Stimulated activated CD4-positive, alpha-beta T cell treated with anti-CD3 and anti-CD28 coated beads, Interleukin-1b, Interleukin-23, amount 100 ng/mL, for 48 hours (primary cell): Measurements from ENCODE around the gene ARNT2.
"Not testable (repeated sequence)": the region's sequence is repeated elsewhere in the genome, so short reads cannot be mapped to it uniquely, and the experiment has no call there.

Experiments used
- DNase-seq: peaks from one replicate; pipeline ENCODE4 v3.0.0-alpha.2; 2020

ARNT2 gene

DNA sequence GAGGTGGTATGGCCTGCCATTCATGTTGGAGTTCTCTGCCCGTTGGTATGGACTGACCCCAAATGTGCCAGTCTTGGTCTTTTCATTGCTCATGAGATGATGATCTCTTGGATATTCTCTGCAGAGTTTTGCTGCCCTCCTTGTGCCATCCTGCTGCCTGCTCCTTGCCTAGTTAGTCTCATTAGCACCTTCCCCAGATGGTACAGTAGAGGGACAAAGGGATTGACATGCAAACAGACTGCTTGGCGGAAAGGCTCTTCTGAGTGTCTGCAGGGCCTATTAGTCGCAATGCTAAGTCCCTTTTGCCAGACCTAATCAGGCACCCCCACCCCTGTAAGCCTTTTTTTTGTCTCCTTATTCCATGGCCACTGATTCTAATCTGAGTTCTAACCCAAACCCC lies 90.6 kb downstream of the ARNT2 start:
- DNase-seq: no peak

DNA sequence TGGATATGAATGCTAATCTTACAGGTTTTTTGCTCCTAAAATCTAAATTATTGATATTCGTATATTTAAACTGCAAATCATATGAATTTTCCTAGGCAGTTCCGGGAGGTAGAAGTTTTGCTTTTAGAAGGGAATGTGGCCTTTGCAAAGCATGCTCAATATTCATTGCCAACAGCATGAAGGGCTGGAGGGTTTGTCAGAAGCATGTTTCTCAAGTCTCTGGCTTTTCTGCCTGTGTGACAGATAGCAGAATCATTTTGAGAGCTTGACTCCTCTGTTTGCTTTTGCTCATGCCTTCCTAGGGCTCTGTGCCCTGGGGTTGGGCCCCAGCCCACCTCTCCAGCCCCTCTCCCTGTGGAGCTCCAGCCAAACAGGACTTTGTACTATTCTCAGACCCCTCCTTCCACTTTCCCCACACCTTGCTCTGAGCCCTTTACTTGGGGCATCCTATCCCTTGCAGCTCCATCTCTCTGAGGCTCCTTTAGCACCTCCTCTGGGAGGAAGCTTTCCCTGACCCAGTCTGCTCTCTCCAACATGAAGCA lies 91.3 kb downstream of the ARNT2 start:
- DNase-seq: no peak

DNA sequence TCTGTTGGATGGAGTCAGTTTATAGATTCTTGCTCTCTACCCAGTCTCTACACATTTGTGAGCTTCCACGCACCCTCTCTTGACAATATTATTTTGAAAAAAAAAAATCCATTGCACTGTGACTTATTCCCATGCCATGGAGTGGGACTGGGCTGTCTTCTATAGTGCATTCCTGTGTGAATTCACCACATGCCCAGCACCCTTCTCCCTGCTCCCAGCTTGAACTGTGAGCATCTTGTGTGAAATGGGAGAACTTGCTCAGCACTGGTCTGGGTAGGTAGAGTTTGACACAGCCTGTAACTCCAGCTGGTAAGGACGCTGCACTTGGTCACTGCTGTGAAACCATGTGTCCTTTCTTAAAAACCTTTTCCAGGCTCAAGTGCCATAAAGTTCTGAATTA lies 91.9 kb downstream of the ARNT2 start:
- DNase-seq: no peak

DNA sequence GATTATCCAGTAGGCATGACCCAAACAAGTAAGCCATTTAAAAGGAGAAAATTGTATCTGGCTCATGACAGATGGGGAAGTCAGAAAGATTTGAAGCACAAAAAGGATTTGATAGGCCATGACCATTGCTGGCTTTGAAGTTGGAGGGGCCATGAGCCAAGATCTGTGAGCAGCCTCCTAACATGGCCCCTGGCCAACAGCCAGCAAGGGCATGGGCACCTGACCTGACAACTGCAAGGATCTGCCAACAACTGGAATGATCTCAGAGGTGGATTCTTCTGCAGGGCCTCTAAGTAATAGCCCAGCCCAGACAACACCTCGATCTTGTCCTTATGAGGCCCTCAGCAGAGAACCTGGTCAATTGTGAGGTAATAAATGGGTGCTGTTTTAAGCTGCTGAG lies 93.0 kb downstream of the ARNT2 start:
- no peak for DNase-seq

DNA sequence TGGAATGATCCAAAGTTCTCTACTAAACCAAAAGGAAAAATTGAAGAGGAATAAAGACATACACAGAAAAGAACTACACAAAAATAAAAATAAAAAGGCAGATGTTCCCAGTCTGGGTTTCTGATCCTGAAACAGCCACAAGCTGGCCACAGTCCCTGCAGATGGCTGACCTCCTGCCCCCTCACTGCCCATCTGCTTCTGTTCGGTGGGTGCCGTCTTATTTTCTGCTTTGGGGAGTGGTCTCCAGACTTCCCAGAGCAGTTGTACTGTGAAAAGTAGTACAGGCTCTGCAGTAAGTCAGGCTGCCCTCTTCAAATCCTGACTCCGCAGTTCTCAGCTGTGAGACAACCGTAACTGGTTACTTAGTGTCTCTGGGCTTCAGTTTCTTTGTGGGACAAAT lies 94.5 kb downstream of the ARNT2 start:
- no peak for DNase-seq

DNA sequence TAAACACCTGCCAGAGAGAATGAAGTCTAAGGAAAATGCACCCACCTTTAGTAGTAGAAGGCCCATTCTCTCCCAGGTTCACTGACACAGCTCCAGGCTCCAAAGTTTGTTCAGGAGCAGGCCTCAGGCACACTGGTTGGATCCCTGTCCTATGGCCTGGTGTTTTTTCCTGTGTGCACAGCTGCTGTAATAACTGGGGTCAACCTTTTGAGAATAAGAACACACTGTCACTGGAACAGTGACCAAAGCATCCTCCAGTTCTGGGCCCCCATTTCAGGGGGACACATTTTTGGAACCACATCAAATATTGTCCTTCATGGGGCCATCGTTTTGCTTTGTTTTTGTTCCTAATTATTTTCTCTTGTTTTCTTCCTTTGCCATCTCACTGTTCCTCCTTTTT lies 95.8 kb downstream of the ARNT2 start:
- no peak for DNase-seq

DNA sequence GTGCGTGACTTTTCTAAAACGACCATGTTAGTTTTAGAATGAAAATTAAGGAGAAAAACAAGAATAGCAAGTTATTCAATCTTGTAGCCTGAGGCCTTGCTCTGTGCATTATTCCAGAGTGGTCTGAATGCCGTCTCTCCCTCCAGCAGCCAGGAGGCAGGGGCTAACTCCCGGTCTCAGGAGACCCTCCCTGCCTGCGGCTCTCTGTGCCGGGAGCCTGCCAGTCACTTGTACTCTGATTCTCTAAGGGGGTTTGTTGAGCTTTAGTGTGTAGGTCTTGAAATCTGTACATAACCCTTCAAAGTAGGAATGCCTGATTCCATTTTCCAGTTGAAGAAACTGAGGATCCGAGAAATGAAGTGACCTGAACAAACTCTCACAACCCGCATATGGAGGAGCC lies 97.3 kb downstream of the ARNT2 start:
- no peak for DNase-seq

DNA sequence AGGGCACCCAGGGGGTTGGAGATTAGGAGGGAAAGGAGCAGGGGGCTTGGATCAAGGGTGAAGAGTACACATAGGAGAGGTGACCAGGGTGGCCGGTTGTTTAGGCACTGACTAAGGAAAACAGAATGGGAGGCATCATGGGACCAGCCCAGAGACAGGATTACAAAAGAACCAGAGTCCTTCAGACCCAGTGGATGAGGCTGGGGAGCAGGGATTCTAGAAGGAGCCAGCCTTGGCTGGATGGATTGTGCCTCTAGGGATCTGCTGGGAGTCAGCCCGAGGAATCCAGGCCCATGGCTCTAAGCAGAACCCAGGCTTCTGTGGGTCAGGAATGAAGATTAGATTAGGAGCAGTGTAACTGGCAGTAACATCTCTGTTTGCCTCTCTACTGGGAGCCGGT lies 98.6 kb downstream of the ARNT2 start:
- no peak for DNase-seq

DNA sequence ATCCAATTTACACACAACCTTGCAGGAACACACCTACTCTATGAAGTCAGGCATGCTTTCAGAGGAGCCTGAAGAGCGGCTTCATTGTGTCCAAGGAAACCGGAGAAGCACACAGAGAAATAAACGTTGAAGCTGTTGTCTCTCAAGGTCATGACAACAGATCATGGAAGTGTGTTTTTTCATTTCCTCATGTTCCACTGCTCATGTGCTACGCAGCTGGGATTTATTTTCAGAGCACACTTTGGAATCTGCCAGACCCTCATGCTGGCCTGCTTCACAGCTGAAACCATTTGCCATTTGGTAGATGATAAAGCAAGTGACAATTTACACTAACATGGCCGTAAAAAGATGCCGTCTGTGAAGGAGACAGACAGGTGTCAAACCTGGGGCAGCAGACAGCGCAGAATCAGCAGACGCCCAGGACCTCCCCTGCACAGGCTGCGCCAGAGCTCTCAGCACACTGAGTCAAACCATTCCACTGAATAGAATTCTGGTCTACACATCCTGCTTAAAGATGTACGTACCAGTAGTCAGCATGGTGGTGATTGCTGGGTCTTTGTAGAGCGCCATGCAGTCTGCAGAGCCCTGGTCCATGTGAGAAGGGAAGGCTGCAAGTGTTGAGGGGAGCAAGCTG lies 99.3 kb downstream of the ARNT2 start:
- DNase-seq: no peak

DNA sequence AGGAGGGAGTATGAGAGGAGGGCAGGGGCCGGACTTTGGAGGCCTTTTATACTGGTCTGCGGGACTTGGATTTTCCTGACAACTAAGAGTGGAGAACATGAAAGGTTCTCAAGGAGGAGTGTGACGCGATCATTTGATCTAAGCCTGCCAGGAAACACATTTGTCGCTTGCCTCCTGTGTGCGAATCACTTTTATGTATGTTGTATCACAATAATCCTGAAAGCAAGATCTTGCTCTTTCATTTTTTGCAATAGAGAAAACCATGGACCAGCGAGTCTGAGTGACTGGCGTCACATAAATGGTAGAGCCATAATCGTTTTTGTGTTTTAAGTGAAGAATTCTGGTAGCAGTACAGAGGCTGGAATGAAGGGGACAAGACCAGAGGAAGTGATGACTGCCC lies 100.7 kb downstream of the ARNT2 start:
- DNase-seq: no peak

DNA sequence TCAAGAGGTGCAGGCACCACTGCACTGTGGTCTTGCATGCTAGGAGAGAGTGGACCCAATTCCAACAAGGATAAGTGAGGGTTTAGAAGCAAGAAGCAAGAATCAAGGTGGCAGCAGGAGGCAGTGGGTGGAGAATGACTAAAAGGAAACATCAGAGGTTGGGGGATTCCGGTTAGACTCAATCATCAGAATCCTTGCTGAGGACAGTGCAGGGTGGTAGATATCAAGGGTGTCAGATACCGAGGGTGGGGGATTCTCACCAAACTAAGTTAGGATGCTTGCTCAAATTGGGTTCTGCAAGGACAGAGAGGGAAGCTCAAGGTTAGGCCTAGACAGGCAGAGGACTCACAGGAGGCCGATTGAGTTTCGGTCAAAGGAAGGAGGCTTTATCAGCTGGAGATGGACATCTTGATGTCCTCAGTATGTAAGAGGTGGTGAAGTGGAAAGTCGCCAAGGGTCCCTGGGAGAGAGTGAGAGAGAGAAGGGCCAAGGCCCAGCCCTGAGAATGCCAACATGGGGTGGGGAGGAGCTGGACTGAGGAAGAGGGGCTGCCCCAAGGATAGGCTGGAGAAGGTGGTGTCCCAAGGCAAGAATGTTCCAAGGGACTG lies 102.2 kb downstream of the ARNT2 start:
- no peak for DNase-seq

DNA sequence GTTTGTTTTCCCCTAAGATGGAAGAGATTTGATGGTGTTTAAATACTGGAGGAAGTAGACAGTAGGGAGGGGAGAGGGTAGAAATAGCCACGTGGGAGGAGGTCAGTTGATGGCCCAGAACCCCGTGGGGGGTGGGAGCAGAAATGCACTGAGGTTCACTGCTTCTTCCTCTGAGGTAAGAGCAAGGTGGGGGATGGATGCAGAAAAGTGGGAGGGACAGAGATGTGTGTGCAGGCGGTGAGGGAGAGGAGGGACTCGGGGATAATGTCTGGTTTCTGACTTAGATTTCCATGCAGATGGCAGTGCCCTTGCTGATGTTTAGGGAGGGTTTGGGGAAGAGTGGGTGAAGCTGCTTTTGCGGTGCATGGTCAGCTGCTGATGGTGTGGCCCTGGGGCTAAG lies 102.9 kb downstream of the ARNT2 start:
- no peak for DNase-seq

DNA sequence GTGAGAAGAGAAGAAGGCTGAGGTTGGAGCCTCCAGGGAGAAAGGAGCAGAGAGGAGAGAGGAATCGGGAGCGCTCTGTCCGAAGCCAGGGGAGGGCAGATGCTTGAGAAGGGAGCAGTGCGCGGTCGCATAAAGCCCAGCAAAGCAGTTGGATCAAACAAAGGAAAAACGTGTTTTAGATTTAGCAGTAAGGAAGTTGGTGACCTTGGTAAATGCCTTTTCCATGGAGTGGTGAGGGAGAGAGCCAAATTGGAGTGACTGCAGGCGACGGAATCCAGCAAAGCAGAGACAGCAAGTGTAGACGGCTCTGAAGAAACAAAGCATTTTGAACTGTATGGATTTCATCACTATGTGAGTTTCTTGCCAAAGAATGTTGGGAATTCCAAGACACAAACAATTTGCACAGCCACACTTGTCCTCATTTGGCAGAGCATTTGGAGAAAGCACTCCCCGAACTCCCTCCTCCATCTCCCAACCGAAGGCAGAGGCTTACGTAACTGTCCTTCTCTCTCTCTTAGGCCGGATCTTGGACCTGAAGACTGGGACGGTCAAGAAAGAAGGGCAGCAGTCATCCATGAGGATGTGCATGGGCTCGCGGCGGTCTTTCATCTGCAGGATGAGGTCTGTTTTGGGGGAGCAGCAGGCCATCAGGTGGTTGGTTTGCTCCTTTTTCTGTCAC lies 103.6 kb downstream of the ARNT2 start:
- DNase-seq: no peak

DNA sequence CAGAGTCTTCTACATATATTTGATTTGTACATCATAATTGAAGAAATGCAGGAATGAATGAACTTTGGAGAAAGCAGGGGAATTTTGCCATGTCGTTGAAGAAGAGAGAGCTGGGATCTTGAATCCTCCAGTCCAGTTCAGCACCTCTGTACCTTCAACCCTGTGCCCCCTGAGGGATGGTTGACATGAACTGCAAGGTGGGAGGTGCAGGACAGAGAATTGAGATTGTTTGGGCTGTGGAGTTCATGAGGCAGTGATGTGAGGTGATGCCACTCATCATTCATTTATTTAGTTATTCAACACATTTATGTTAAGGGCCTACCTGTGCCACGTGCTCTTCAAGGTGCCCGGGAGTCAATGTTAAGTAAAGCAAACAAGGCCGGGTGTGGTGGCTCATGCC lies 104.6 kb downstream of the ARNT2 start:
- no peak for DNase-seq

DNA sequence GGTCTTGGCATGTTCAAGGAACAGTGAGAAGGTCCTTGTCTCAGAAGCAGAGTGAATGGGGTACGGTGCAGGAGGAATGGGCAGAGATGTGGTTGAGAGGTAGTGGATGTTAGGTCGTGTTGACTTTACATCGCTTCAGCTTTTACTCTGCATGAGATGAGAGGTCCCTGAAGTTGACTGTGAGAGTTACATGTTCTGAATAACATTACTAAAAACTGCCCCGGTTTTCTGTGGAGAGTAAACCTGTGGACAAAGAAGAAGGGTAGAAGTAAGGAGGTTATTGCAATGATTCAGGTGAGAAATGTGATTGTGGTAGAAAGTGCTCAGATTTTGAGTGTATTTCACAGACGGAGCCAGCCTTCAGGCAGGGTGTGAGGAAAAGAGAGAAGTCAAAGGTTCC lies 105.6 kb downstream of the ARNT2 start:
- peak; percentile 28 for DNase-seq

DNA sequence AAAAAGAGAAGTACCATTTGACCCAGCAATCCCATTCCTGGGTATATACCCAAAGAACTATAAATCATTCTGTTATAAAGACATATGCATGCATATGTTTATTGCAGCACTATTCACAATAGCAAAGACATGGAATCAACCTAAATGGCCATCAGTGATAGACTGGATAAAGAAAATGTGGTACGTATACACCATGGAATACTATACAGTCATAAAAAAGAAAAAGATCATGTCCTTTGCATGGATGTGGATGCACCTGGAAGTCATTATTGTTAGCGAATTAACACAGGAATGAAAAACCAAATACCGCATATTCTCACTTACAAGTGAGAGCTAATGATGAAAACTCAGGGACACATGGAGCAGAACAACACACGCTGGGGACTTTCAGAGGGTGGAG lies 106.8 kb downstream of the ARNT2 start:
- DNase-seq: not testable (repeated sequence)

DNA sequence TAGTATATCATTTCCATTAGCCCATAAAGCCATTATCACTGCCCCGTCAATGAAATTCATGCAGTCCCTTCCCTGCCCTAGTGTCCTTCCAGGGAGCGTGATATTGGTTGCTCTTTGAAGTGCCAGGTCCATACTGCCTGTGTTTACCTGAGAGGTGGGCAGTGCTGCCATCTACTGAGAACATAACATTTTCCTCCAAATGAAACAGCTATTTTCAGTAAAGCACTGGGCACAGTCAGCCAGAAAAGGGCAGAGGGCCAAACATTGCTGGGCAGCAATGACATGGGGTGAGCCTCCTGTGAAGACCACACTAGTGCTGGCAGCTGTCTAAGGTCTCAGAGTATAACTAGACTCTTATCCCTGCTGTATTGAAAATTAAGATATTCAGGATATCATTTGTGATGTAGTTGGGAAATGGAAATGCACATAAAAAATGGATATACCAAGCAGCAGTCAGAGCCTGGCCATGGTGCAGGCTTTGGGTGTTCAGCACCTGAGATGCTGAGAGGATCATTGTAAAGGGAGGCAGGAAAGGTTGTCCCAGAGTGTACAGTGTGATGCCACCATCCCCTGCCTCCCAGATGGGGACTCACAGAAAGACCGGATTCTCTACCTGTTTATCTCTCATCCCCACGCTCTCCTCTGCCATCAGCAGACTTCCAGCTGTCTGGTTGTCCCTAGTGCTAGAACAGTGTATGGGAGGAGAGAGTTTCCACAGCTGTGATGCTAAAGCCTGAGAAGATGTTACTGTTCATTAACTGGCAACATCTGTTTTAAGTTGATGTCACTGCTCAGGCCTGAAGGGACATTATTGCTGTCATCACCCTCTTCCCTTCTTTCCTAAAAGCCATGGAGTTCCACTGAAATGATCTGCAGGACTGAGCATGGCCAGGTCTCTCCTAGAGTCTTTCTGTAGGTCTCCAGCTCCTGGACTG lies 108.8 kb downstream of the ARNT2 start:
- DNase-seq: no peak

DNA sequence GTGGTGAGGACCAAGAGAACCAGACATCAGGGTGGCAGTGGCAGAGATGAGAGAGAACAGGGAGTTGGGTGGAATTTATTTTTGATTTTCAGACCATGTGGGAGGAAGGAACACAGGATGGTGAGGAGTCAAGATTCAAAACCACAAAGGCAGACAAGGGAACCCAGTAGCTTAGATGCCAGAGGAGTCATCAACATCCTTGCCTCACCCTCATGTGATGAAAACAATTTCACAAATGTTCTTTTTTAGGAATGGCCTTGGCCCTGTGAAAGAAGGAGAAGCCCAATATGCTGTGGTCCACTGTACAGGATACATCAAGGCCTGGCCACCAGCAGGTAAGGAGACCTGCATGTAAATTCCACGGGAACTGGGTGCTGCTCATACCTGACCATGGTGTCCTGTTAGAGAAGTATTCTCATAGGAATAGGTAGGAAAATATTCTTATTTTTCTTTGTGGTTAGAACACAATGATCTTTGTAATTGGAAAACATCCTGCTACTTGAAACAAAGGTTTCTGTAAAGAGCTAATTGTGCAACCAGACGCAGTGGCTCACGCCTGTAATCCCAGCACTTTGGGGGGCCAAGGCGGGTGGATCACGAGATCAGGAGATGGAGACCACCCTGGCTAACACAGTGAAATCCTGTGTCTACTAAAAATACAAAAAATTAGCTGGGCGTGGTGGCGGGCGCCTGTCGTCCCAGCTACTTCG lies 110.0 kb downstream of the ARNT2 start:
- DNase-seq: no peak

DNA sequence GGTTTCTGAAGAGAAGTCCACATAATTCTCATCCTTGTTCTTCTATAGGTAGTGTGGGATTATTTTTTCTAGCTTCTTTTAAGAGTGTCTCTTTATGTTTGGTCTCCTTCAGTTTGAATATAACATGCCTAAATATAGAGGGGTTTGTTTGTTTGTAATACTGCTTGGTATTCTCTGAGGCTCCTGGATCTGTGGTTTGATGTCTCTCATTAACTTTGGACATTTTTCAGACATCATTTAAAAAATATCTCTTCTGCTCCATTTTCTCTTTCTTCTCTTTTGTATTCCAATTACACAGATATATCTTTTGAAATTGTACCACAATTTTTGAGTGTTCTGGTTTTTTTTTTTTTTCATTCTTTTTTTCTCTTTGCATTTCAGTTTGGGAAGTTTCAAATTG lies 113.1 kb downstream of the ARNT2 start:
- no peak for DNase-seq

DNA sequence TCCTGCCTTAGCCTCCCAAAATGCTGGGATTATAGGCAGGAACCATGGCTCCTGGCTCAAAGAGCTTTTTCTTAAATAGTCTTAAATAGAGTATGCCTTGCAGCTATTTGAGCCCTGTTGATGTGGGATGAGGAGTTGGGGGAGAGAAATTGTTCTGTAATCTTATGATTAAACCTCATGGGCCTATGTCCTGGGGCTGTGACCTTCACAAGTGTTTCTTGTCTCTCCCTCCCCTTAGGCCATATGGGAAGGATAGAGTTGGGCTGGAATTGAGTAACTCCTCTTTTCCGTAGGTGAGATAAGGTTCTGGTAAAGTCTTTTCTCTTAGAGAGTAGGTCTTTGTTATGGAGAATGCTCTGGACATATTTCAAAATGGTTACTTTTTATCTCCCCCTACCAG lies 114.3 kb downstream of the ARNT2 start:
- no peak for DNase-seq

DNA sequence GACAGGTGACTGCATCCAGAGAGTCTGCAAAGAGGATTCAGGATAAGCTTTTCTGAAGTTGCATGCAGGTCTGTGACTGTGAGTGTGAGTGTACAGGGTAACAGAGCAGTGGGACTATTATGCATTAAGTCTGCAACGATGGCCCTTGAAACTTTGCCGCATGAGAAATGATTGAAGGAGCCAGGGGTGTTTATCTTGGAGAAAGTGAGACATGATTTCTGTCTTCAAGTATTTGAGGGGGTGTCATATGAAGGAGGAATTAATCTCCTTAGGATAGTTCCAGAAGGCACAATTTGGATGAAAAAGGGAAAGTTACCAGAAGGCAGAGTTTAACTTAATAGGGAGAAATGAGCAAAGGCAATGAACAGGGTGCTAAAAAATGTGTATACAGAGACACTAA lies 119.6 kb downstream of the ARNT2 start:
- DNase-seq: no peak

DNA sequence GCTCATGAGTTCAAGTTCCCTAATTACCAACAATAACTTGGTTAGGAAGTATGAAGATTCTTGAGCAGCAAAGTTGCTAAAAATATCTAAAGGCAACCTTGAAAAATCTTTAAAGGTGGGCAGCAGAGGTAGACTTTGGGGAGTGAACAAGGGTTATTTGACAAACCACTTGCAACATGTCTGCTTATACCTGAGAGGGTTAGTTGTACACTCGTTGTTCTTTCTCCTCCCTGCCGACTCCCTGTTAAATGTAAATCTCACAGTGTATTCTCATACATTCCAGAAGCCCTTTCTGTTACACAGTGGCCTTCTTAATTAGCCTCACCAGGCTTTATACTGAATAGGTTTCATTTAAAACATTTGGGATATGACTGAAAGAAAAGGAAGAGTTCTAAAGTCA lies 121.7 kb downstream of the ARNT2 start:
- DNase-seq: no peak
